ENCODE results near the gene ARHGAP45. TPM values are rescaled to one million over a fixed set of nuclear protein-coding genes. Genes with fewer than 3 reads are reported as not detected.

ARHGAP45 gene
- total and polyA plus RNA-seq, 2 experiments from 2014 or later, result 24.7 to 71.8 TPM

- Mint-ChIP-seq H3K27ac (no peak overlapping the region), H3K27me3 (ENCODE audit: insufficient read depth, low read depth, poor library complexity) (peaks cover 19% of the 10 kb centered on the region), H3K9me3 (peaks cover 7% of the 10 kb centered on the region; the same call in 2 of the 3 replicates), H3K4me3 (no peak overlapping the region), H3K4me1 (no peaks in the 10 kb centered on the region), H3K36me3 (ENCODE audit: low read depth) (peaks cover 18% of the 10 kb centered on the region)
- Histone ChIP-seq H3K4me2 (no peak overlapping the region), H3K36me3 (ENCODE audit: insufficient read depth) (no peaks in the 10 kb centered on the region), H2AFZ (no peak overlapping the region), H3K4me1 (ENCODE audit: insufficient read depth) (no peaks in the 10 kb centered on the region), H3F3A (replicated peaks; ENCODE audit: low read depth) (no peaks in the 10 kb centered on the region), H3K27ac (ENCODE audit: low read depth) (no peak overlapping the region), H3K27me3 (ENCODE audit: insufficient read depth) (no peaks in the 10 kb centered on the region), H4K20me1 (replicated peaks; ENCODE audit: insufficient read depth) (no peaks in the 10 kb centered on the region), H3K9me2 (ENCODE audit: insufficient read depth) (no peaks in the 10 kb centered on the region), H3K4me3 (no peak overlapping the region), H3K79me2 (replicated peaks; ENCODE audit: insufficient read depth) (no peaks in the 10 kb centered on the region)
- no peak for ATAC-seq
- TF ChIP-seq NANOG (IDR thresholded peaks at IDR 0.05; ENCODE audit: borderline replicate concordance) (no peak), STAT1 (IDR thresholded peaks at IDR 0.05; ENCODE audit: unreplicated experiment) (no peak), JUNB (IDR thresholded peaks at IDR 0.05; ENCODE audit: unreplicated experiment) (no peak), CTCF (conservative IDR thresholded peaks at IDR 0.05; ENCODE audit: low read depth in 2 of 2) (no peak), ZNF114 (CRISPR knock-in tag; IDR thresholded peaks at IDR 0.05) (no peak), ETS1 (IDR thresholded peaks at IDR 0.05) (no peak), ZNF331 (CRISPR knock-in tag; IDR thresholded peaks at IDR 0.05; ENCODE audit: low read depth) (no peak), EZH2 (IDR thresholded peaks at IDR 0.05; ENCODE audit: low read depth, unreplicated experiment) (no peak), EZH2phosphoT487 (IDR thresholded peaks at IDR 0.05; ENCODE audit: unreplicated experiment) (no peak), REST (IDR thresholded peaks at IDR 0.05; ENCODE audit: unreplicated experiment) (no peak), CREB1 (CRISPR knock-in tag; IDR thresholded peaks at IDR 0.05; ENCODE audit: low read depth) (no peak), POLR2AphosphoS5 (IDR thresholded peaks at IDR 0.05; ENCODE audit: low read depth) (no peak)
- TF ChIP-seq, protein P1, sequence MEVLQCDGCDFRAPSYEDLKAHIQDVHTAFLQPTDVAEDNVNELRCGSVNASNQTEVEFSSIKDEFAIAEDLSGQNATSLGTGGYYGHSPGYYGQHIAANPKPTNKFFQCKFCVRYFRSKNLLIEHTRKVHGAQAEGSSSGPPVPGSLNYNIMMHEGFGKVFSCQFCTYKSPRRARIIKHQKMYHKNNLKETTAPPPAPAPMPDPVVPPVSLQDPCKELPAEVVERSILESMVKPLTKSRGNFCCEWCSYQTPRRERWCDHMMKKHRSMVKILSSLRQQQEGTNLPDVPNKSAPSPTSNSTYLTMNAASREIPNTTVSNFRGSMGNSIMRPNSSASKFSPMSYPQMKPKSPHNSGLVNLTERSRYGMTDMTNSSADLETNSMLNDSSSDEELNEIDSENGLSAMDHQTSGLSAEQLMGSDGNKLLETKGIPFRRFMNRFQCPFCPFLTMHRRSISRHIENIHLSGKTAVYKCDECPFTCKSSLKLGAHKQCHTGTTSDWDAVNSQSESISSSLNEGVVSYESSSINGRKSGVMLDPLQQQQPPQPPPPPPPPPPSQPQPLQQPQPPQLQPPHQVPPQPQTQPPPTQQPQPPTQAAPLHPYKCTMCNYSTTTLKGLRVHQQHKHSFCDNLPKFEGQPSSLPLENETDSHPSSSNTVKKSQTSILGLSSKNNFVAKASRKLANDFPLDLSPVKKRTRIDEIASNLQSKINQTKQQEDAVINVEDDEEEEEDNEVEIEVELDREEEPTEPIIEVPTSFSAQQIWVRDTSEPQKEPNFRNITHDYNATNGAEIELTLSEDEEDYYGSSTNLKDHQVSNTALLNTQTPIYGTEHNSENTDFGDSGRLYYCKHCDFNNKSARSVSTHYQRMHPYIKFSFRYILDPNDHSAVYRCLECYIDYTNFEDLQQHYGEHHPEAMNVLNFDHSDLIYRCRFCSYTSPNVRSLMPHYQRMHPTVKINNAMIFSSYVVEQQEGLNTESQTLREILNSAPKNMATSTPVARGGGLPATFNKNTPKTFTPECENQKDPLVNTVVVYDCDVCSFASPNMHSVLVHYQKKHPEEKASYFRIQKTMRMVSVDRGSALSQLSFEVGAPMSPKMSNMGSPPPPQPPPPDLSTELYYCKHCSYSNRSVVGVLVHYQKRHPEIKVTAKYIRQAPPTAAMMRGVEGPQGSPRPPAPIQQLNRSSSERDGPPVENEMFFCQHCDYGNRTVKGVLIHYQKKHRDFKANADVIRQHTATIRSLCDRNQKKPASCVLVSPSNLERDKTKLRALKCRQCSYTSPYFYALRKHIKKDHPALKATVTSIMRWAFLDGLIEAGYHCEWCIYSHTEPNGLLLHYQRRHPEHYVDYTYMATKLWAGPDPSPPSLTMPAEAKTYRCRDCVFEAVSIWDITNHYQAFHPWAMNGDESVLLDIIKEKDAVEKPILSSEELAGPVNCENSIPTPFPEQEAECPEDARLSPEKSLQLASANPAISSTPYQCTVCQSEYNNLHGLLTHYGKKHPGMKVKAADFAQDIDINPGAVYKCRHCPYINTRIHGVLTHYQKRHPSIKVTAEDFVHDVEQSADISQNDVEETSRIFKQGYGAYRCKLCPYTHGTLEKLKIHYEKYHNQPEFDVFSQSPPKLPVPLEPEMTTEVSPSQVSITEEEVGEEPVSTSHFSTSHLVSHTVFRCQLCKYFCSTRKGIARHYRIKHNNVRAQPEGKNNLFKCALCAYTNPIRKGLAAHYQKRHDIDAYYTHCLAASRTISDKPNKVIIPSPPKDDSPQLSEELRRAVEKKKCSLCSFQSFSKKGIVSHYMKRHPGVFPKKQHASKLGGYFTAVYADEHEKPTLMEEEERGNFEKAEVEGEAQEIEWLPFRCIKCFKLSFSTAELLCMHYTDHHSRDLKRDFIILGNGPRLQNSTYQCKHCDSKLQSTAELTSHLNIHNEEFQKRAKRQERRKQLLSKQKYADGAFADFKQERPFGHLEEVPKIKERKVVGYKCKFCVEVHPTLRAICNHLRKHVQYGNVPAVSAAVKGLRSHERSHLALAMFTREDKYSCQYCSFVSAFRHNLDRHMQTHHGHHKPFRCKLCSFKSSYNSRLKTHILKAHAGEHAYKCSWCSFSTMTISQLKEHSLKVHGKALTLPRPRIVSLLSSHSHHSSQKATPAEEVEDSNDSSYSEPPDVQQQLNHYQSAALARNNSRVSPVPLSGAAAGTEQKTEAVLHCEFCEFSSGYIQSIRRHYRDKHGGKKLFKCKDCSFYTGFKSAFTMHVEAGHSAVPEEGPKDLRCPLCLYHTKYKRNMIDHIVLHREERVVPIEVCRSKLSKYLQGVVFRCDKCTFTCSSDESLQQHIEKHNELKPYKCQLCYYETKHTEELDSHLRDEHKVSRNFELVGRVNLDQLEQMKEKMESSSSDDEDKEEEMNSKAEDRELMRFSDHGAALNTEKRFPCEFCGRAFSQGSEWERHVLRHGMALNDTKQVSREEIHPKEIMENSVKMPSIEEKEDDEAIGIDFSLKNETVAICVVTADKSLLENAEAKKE (CRISPR knock-in tag; IDR thresholded peaks at IDR 0.05), result no peak
- no peak for DNase-seq (ENCODE audit: low spot score)
Measured at GRCh38 chr19:1050989-1051788, 15.8 kb upstream of the ARHGAP45 start.
